Body of pancreas (tissue), 4 donors: ENCODE results near the gene SPINK8.
"Not testable (repeated sequence)": the region's sequence is repeated elsewhere in the genome, so short reads cannot be mapped to it uniquely, and the experiment has no call there.

Experiments
- CTCF ChIP-seq, 7 experiments: fragments of 450-650 bp in 4 of 7; fragments of 200-600 bp in 3 of 7; sonication (generic) in 3 of 7; IDR thresholded peaks; one replicate each; pipeline ENCODE4 v1.5.1; 2016 to 2019; ENCODE audit warnings: antibody characterized with exemption in 7 of 7
- POLR2A ChIP-seq, 3 donors: fragments of 450-650 bp; IDR thresholded peaks; one replicate each; pipeline ENCODE4 v1.6.1; 2016; ENCODE audit warnings: antibody characterized with exemption in 3 of 3, mild to moderate bottlenecking in 2 of 3

- TF ChIP-seq CTCF, POLR2A (IDR thresholded peaks at IDR 0.05): not testable (repeated sequence)
Measured at GRCh38 chr3:48337536-48337935, 4.1 kb upstream of the SPINK8 start.
